ENCODE data around the gene IL4I1.

- TF ChIP-seq USF2 (IDR thresholded peaks at IDR 0.05; ENCODE audit: borderline replicate concordance, low read depth, low read length), result no peak
- TF ChIP-seq CTCF (IDR thresholded peaks at IDR 0.05), result no peak
- no peak for TF ChIP-seq POLR2AphosphoS5 (IDR thresholded peaks at IDR 0.05; ENCODE audit: low read depth, low read length)
- TF ChIP-seq REST (IDR thresholded peaks at IDR 0.05; ENCODE audit: low read depth, low read length), result no peak
- TF ChIP-seq MXI1 (IDR thresholded peaks at IDR 0.05; ENCODE audit: low read depth, low read length), result no peak
- TF ChIP-seq EP300 (IDR thresholded peaks at IDR 0.05; ENCODE audit: borderline replicate concordance in 1 of 2, low read depth in 1 of 2, low read length in 1 of 2), result no peak
- TF ChIP-seq ZBTB33 (IDR thresholded peaks at IDR 0.05; ENCODE audit: borderline replicate concordance, low read depth), result no peak
- no peak for TF ChIP-seq MAX (IDR thresholded peaks at IDR 0.05; ENCODE audit: low read depth)
- TF ChIP-seq NFIC (IDR thresholded peaks at IDR 0.05; ENCODE audit: borderline replicate concordance), result no peak
- TF ChIP-seq USF1 (IDR thresholded peaks at IDR 0.05; ENCODE audit: borderline replicate concordance, low read depth), result no peak
Observed at GRCh38 chr19:49904136-49904535, 7.4 kb upstream of the IL4I1 start.
